ENCODE measurements around the gene HOXA13.
A peak's percentile ranks its signal among the peaks of the same experiment; 100 is the strongest.

Gene HOXA13

DNA sequence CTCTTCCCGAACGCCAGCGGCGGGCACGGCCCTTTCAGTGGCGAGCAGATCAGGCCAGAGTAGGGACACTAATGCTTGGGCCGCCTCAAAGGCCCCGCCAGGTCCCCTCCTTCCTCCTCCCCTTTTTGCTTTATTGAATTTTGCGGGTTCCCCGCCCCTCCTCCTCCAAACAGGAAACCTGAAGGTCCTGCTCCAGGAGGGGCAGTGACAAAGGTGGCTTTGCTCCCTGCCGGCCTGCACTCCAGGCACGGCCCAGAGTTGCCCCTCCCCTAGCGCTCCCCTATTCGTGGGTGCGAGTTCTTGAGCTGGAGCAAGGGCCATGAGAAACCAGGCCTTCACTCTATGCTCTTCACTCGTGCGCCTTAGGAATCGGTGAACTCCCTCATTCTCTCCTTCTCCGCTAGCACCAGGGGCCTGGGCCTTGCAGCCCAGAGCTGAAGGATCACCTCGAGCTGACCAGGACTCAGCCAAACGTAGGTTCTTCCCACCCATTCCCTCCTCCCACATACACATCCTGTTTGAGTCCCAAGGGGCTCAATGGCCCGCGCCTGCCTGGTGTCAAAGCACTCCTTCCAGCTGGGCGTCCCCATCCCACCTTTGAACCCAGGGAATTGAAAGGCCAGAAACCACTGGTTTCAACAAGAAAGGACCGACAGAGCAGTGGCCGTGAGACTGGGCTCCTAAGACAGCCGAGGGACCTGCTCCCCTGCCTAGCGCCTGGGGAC is 51.7 kb downstream of the HOXA13 start:
- POLR2A ChIA-PET (ENCODE audit: low non-redundant PET) = no interaction called here
- TF ChIP-seq, protein P1, sequence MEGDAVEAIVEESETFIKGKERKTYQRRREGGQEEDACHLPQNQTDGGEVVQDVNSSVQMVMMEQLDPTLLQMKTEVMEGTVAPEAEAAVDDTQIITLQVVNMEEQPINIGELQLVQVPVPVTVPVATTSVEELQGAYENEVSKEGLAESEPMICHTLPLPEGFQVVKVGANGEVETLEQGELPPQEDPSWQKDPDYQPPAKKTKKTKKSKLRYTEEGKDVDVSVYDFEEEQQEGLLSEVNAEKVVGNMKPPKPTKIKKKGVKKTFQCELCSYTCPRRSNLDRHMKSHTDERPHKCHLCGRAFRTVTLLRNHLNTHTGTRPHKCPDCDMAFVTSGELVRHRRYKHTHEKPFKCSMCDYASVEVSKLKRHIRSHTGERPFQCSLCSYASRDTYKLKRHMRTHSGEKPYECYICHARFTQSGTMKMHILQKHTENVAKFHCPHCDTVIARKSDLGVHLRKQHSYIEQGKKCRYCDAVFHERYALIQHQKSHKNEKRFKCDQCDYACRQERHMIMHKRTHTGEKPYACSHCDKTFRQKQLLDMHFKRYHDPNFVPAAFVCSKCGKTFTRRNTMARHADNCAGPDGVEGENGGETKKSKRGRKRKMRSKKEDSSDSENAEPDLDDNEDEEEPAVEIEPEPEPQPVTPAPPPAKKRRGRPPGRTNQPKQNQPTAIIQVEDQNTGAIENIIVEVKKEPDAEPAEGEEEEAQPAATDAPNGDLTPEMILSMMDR (conservative IDR thresholded peaks at IDR 0.05; ENCODE audit: low read depth) = no peak
- CTCF ChIA-PET = interaction anchor here (0.6 to 1.2 kb wide), 6 partner anchors 13 to 779 kb away, joined by 3 to 7 read pairs (median 3); partner anchors contain the start of gene HOXA9
- H3K27ac ChIP-seq = peak overlapping the region; percentile 84
- no peak for DNase-seq (ENCODE audit: low spot score)

DNA sequence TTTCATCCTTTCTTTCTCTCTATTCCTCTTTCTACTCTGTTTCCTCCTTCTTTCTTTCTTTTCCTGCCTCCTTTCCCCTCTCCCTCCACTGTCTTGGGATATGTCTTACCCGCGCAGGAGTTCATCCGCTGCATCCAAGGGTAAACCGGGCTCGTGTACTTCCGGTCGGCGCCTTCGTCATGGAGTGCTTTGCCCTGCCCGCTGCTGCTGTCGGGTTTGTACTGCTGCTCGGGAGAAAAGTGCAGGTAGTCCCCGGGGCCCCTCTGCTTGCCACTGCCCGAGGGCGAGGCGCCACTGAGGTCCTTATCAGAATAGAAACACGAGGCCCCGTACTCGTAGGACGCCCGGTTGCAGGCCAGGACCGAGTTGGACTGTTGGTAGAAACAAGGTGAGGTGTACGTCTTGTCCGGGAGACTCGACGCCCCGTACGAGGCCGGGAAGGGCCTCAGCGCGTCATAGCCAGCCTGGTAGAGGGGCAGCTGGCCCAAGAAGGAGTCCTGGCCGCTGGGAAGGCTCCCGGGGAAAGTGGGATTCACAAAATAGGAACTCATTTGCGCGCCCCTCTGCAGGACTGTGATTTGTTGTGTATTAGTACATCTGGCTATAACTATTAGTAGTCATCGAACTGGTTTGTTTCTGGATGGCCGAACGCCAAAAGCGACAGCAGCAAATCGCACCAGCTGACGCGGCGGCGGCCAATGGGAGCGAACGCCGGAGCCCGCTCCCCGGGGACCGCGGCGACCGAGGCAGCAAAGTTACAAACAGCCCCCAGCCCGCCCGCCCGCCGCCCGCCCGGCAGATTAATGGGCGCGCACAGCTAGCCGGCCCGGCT is 52.5 kb downstream of the HOXA13 start, which contains the start of gene HOXA6:
Gene HOXA6, minus strand, starts transcription at position 576 of the 832 bp plus-strand sequence. Its CDS starts 25 bp downstream, at position 551.
- TF ChIP-seq, protein P1 (conservative IDR thresholded peaks at IDR 0.05; ENCODE audit: low read depth) = no peak
- ChIA-PET CTCF (interaction anchor here (0.6 kb wide), 2 partner anchors 297 to 463 kb away, joined by 3 to 4 read pairs; no protein-coding TSS in a partner anchor), POLR2A (ENCODE audit: low non-redundant PET) (interaction anchor here (0.5 kb wide), 1 partner anchor 32 kb away, joined by 3 read pairs; no protein-coding TSS in a partner anchor)
- DNase-seq (ENCODE audit: low spot score) = no peak
- H3K27ac ChIP-seq = peak within 1 kb of the TSS; percentile 84

DNA sequence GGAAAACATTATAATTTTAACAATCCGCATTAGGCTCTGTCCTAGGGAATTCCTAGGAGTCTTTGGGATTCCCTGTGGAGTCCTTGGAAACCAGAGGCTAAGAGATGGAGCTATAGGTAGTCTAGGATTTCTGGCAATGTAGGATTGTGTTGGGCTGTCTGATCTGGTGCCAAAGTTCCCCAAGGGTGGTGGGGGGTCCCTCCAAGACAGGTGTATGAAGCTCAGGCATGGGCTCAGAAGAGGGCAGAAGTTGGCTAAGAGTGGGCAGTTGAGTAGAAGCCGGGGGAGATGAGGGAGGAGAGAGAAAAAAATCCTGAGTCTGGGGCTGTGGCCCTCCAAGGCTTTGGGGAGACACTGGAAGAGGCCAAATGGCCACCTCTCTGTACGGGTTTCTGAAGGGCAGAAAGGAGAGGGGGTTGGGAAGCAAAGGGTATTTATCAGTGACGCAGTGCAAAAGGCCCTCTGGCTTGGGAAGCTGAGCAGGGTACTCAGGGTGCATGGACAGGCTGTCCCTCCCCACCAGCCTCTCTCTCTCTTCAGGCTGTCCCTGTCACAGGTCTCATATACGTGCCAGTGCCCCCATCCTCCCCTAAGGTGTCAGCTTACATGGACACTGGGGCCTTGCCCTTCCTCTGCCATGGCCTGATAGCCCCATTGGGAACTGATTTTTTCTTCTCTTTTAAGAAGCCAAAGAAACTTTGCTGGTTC is 53.2 kb downstream of the HOXA13 start:
- TF ChIP-seq, protein P1 (conservative IDR thresholded peaks at IDR 0.05; ENCODE audit: low read depth) = no peak
- CTCF ChIA-PET = interaction anchor here (0.6 kb wide), 1 partner anchor 297 kb away, joined by 4 read pairs; no protein-coding TSS in a partner anchor
- H3K27ac ChIP-seq = peak overlapping the region; percentile 84
- POLR2A ChIA-PET (ENCODE audit: low non-redundant PET) = no interaction called here
- DNase-seq (ENCODE audit: low spot score) = no peak

DNA sequence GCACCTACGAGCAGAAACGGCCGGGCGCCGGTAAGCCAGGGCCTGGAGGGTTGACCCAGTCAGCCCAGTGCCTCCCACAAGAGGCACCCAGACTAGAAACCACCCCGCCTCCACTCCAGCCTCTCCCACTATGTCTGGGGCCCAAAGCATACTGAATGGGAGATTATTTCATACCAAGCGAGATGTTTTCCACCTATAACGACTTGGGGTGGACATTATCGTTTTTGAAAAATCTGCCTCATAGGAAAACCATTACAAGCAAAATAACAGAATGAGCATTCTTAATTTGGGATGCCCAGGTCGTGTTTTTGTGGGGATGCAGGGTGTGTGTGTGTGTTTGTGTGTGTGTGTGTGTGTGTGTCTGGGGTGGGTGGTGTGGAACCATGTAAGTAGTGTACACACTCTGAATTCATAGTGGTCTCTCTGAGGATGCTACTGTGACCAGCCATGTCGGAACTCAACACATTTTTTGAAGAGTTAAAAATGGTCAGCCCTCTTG is 53.9 kb downstream of the HOXA13 start:
- TF ChIP-seq, protein P1 (conservative IDR thresholded peaks at IDR 0.05; ENCODE audit: low read depth) = no peak
- CTCF ChIA-PET = interaction anchor here (3.4 kb wide), 1 partner anchor 15 kb away, joined by 19 read pairs; no protein-coding TSS in a partner anchor
- no peak for DNase-seq (ENCODE audit: low spot score)
- POLR2A ChIA-PET (ENCODE audit: low non-redundant PET) = no interaction called here
- H3K27ac ChIP-seq = peak overlapping the region; percentile 90

DNA sequence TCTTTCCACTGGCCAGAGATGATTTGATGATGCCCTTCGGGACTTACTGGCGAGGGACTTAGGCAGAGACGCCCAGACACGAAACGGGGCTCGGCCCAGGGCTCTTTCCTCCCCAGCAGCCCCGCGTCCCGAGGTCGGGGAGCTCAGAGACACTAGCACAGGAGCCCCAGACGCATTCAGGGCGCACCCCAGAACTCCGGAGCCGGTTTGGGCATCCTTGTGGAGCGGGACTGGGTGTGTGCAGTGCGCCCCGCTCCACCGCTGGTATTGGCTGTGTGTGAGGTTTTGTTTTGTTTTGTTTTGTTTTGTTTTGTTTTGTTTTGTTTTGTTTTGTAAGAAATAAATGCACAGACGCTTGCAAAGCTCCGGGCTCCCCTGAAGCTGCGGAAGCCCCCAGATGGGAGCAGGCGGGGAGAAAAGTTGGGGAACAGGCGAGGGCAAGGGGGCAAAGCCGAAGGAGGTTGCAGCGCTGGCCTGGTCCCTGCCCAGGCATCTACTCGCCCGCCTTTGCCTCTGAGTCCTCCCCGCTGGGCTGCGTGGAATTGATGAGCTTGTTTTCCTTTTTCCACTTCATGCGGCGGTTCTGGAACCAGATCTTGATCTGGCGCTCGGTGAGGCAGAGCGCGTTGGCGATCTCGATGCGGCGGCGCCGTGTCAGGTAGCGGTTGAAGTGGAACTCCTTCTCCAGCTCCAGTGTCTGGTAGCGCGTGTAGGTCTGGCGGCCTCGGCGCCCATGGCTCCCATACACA is 54.6 kb downstream of the HOXA13 start:
- TF ChIP-seq, protein P1 (conservative IDR thresholded peaks at IDR 0.05; ENCODE audit: low read depth) = no peak
- peak overlapping the region; percentile 90 for H3K27ac ChIP-seq
- ChIA-PET CTCF (interaction anchor here (0.6 to 3.7 kb wide), 7 partner anchors 16 to 466 kb away, joined by 3 to 34 read pairs (median 5); no protein-coding TSS in a partner anchor), POLR2A (ENCODE audit: low non-redundant PET) (no interaction called here)
- no peak for DNase-seq (ENCODE audit: low spot score)
